ENCODE results near the gene APCDD1.

APCDD1 gene

DNA sequence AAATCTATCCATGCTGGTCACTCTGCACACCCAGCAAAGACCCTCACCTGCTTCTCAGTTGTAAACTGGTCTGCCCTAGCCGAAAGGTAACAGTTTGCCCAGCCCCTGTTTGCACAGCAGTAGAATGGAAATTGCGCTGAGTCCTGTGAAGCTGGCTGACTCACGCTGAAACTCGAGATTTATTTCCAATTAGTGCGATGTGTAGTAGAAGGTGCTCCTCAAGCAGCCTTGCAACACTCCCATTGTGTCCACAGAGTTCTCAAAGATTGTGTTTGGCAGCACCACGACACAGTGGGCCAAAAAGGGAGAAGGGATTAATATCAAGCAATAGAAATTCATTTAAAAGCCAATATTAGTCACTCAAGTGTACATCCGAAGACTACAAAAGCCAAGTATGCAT is 21.7 kb upstream of the APCDD1 start:
- H3K27ac ChIP-seq, result no peak overlapping the region
- no peak for TF ChIP-seq CTCF (conservative IDR thresholded peaks at IDR 0.05)

DNA sequence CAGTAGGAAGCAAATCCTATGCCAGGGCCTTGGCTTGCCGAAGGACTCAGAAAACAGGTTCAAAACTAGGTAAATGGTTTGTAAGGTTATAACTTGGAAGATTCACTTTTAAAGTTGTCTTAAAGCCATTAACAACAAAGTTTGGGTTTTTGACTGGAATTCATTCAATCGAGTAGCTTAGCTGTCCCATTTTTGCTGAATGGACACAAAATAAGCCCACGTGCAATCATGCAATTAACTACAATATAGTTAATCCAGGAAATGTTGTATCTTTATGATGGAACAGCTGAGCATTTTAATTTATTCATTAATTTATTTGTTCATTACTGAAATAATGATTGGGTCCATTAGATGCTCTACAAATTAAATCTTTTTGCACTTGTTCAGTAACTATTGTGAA is 18.3 kb upstream of the APCDD1 start:
- no peak for TF ChIP-seq CTCF (conservative IDR thresholded peaks at IDR 0.05)
- H3K27ac ChIP-seq, result no peak overlapping the region

GRCh38 chr18:10437837-10438236 is 16.6 kb upstream of the APCDD1 start:
- no peak overlapping the region for H3K27ac ChIP-seq
- TF ChIP-seq CTCF (conservative IDR thresholded peaks at IDR 0.05), result no peak

- TF ChIP-seq CTCF (conservative IDR thresholded peaks at IDR 0.05), result no peak
- H3K27ac ChIP-seq, result no peak overlapping the region
These were observed 14.5 kb upstream of the APCDD1 start for GRCh38 chr18:10439898-10440297.

DNA sequence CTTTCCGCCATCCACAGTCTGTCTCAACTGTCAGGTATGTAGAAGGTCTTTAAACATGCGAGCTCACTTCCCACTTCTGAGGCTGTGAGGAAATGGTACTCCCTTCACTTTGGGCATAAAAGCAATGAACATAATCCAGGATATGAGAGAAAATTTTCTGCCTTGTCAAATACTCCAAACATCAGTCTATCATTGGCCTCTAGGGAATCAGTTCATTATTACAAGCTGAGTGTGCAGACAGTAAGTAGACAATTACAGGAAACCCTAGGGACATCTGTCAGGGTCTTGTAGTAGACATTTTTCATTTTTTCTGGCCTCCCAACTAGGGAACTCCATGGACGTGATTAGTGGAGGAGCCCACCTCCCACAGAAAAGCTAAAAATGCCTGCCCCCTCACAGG is 13.6 kb upstream of the APCDD1 start:
- H3K27ac ChIP-seq, result no peak overlapping the region
- TF ChIP-seq CTCF (conservative IDR thresholded peaks at IDR 0.05), result no peak

DNA sequence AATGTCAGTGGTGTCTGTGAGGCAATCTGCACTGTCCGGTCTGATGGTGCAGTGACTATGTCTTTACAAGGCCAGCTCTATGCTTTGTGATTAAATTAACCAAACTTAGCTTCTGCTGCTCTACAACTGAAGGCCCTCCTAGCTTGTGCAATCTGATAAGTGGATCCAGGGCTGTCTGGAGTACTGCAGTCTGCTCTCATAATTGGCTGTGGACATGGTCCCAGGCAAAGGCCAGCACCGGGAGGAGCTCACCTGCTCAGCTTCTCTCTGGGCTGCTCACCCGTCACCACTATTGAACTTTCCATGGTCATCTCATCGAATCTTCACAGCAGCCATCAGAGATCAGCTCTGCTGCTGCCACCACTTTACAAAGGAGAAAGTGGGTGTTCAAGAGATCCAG is 13.0 kb upstream of the APCDD1 start:
- no peak for TF ChIP-seq CTCF (conservative IDR thresholded peaks at IDR 0.05)
- no peak overlapping the region for H3K27ac ChIP-seq

DNA sequence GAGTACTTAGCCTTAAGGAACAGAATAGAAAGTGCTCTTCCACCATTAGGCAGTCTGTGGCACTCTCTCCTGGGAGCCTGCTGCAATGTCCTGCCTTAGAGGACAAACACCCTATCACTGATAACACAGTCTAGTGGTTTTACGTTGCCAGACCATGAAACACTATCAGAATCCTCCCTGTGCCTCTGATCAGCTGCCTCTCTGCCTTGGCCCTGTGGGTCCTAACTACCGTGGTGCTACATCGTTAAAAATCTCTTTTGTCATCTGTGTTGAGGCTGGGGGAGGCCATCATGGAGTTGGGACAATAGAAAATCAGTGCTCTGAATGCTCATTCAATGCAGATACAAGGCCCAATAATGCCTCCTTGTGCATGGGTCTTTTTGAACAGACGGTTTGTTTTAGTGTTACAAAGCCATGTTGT is 11.9 kb upstream of the APCDD1 start:
- TF ChIP-seq CTCF (conservative IDR thresholded peaks at IDR 0.05), result no peak
- H3K27ac ChIP-seq, result no peak overlapping the region

- TF ChIP-seq CTCF (conservative IDR thresholded peaks at IDR 0.05), result no peak
- H3K27ac ChIP-seq, result no peak overlapping the region
These were observed 11.4 kb upstream of the APCDD1 start for GRCh38 chr18:10443001-10443400.
